D341Med (cell line): Measurements from ENCODE around the gene PCDHB14.
"Not testable (repeated sequence)": the region's sequence is repeated elsewhere in the genome, so short reads cannot be mapped to it uniquely, and the experiment has no call there.

Experiments
- DNase-seq: peaks from one replicate; pipeline ENCODE4 v3.0.0; 2012; ENCODE audit warnings: low spot score

PCDHB14 gene

GRCh38 chr5:141210281-141210680, 12.9 kb upstream of the PCDHB14 start:
- DNase-seq, result not testable (repeated sequence)

GRCh38 chr5:141210849-141211248, 12.3 kb upstream of the PCDHB14 start:
- not testable (repeated sequence) for DNase-seq

GRCh38 chr5:141213656-141214339, 9.3 kb upstream of the PCDHB14 start, which contains the start of gene PCDHB13:
PCDHB13 (plus strand) TSS chr5:141213919; CDS start chr5:141214124, 205 bp downstream.
- DNase-seq, result not testable (repeated sequence)

GRCh38 chr5:141214583-141214982, 8.6 kb upstream of the PCDHB14 start:
- not testable (repeated sequence) for DNase-seq

GRCh38 chr5:141215504-141215903, 7.6 kb upstream of the PCDHB14 start:
- DNase-seq, result not testable (repeated sequence)

- DNase-seq, result not testable (repeated sequence)
Measured at GRCh38 chr5:141216035-141216434, 7.1 kb upstream of the PCDHB14 start.

- not testable (repeated sequence) for DNase-seq
Measured at GRCh38 chr5:141224844-141225243, 1.7 kb downstream of the PCDHB14 start.

- DNase-seq, result not testable (repeated sequence)
Measured at GRCh38 chr5:141225421-141225820, 2.3 kb downstream of the PCDHB14 start.

- no peak for DNase-seq
Measured at GRCh38 chr5:141234109-141234667, 11.0 kb downstream of the PCDHB14 start.

GRCh38 chr5:141235922-141236321, 12.8 kb downstream of the PCDHB14 start:
- not testable (repeated sequence) for DNase-seq

- DNase-seq, result no peak
Measured at GRCh38 chr5:141236516-141237313, 13.6 kb downstream of the PCDHB14 start.

- no peak for DNase-seq
Measured at GRCh38 chr5:141241496-141241895, 18.4 kb downstream of the PCDHB14 start.

- DNase-seq, result no peak
Measured at GRCh38 chr5:141245250-141245717, 22.1 kb downstream of the PCDHB14 start, which contains the start of gene PCDHB15. PCDHB15 (plus strand) TSS chr5:141245395; CDS start chr5:141245579, 184 bp downstream.

- not testable (repeated sequence) for DNase-seq
Measured at GRCh38 chr5:141246971-141247370, 23.8 kb downstream of the PCDHB14 start.

GRCh38 chr5:141247434-141247833, 24.3 kb downstream of the PCDHB14 start:
- DNase-seq, result not testable (repeated sequence)

GRCh38 chr5:141250576-141250975, 27.4 kb downstream of the PCDHB14 start:
- no peak for DNase-seq

GRCh38 chr5:141258464-141258863, 35.3 kb downstream of the PCDHB14 start:
- no peak for DNase-seq

- no peak for DNase-seq
Measured at GRCh38 chr5:141258948-141259347, 35.8 kb downstream of the PCDHB14 start.

GRCh38 chr5:141260458-141261237, 37.5 kb downstream of the PCDHB14 start:
- DNase-seq, result no peak

- DNase-seq, result no peak
Measured at GRCh38 chr5:141261238-141261546, 38.0 kb downstream of the PCDHB14 start.

- no peak for DNase-seq
Measured at GRCh38 chr5:141269195-141269594, 46.1 kb downstream of the PCDHB14 start.

GRCh38 chr5:141272906-141273305, 49.8 kb downstream of the PCDHB14 start:
- peak; percentile 55 for DNase-seq
